IPS-18c (cell line): Measurements from ENCODE around the gene HCFC2.

Experiments used
- H3K4me3 ChIP-seq: 2 replicates; pipeline ENCODE4 v1.7.0; 2013; ENCODE audit warnings: low read depth, mild to moderate bottlenecking, low read length, moderate library complexity; ENCODE audit not compliant: insufficient read depth
- H3K9me3 ChIP-seq: one replicate; pipeline ENCODE4 v1.6.1; 2013; ENCODE audit warnings: mild to moderate bottlenecking, low read length, moderate library complexity; ENCODE audit not compliant: control insufficient read depth, insufficient read depth

Gene HCFC2

GRCh38 chr12:104137001-104137901 lies 72.9 kb downstream of the HCFC2 start:
- H3K4me3 ChIP-seq: peak overlapping the region; percentile 84
- H3K9me3 ChIP-seq: no peaks in the 10 kb centered on the region

DNA sequence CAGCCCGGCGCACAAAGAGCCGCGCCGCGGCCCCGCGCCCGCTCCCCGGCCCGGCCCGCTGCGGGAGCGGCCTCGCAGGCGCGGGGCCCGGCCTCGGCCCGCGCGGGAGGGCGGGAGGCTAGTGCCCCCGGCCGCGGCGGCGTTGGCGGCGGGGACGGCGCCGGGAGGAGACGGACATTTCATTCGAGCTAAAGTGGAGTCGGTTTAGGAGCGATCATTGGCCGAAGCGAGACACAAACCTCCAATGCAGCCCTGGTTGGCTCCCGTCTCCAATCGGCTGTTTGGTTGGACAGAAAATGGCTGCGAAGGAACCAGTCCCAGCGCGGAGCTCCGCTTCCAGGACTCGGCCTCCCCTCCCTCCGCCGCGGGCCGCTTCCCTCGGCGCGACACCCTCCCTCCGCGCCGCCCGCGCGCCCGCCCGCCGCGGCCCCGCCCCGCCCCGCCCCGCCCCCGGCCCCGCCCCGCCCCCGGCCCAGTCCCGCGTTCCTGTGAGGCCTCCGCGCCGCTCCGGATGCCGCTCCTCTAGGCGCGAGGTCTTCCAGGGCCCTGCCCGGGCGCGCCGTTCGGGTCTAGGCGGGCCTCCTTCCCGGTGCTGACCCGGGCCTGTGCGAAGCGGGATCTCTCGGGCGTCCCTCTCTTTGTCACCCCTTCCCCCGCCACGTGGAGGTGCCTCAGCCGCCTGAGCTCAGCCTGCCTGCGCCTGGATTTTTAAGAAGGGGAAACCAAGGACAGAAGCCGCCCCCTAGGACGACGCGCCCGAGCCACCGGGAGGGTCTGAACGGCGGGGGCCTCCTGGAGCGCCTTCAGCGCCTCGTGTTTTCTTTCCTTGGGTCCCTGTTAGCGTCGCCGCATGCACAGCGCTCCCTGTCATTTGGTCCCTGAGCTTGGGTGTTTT lies 73.8 kb downstream of the HCFC2 start, which contains the start of gene NFYB:
NFYB (minus strand) TSS at position 309 of the 895 bp plus-strand sequence. CDS start 2,757 bp downstream, outside the sequence.
- Histone ChIP-seq H3K4me3 (peak within 1 kb of the TSS; percentile 84), H3K9me3 (no peaks in the 10 kb centered on the region)

DNA sequence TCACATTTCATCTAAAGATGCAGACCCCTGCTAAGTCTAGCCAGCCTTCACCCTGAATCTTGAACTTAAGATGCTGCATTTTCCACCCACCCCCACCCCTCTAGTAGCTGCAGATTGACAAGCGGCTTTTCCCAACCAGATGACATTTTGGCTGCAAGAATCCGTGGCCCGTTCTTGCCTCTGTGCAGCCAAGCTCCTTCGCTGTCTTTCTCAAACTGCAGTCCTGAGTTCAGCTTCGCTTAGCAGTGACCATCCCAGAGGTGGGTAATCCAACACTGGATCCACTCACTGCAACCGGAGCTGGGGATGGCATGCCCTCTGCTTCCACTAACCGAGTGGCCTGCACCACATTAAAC lies 74.4 kb downstream of the HCFC2 start:
- Histone ChIP-seq H3K4me3 (peak overlapping the region; percentile 49; the same call in 1 of the 2 replicates), H3K9me3 (no peaks in the 10 kb centered on the region)

DNA sequence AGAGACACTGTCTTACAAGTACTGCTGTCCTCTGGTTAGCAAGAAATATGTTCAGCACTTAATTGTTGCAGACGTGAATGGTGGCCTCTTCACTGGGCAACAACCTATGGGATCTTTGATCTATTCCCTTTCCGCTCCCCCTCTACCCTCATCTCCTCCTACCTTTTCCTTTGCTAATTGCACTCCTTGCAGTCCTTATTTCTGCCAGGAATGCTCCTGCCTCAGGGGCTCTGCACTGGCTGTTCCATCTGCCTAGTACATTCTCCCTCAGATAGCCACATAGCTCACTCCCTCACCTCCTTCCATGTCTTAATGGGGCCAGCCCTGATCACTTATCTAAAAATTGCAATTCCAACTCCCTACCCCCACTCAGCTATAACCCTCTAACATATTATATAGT lies 78.2 kb downstream of the HCFC2 start:
- H3K4me3 ChIP-seq: no peak overlapping the region

DNA sequence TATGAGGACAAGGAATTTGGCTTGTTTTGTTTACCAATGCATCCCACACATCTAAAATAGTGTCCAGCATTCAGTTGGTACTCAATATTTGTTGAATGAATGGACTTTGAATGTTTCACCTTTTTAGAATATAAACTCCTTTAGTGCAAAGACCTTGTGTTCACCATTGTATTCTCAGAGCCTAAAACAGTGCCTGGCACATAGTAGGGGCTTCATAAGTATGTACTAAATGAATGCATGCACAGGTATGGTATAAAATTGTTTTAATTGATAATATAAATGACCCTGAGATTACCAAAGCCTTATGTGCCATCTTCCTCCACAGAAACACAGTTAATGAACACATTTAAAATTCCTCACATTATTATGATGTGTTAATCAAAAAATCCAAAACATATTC lies 78.7 kb downstream of the HCFC2 start:
- no peak overlapping the region for H3K4me3 ChIP-seq
- H3K9me3 ChIP-seq: no peaks in the 10 kb centered on the region

More for the DNA sequence above, 78.2 kb downstream of the HCFC2 start:
- H3K9me3 ChIP-seq: no peaks in the 10 kb centered on the region

DNA sequence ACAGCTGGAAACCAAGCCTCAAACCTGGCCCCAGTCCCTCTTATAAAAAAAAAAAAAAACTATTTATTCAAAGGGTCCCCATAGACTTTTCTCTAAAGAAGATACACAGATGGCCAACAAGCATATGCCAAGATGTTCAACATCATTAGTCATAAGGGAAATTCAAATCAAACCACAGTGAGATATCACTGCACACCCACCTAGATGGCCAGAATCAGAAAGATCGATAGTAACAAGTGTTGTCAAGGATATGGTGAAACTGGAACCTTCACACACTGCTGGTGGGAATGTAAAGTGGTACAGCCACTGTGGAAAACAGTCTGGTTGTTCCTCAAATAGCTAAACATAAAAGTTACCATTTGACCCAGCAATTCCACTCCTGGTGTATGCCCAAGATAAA lies 79.6 kb downstream of the HCFC2 start:
- Histone ChIP-seq H3K4me3 (no peak overlapping the region), H3K9me3 (no peaks in the 10 kb centered on the region)

- Histone ChIP-seq H3K9me3 (no peaks in the 10 kb centered on the region), H3K4me3 (no peak overlapping the region)
Observed at GRCh38 chr12:104147346-104147745, 83.0 kb downstream of the HCFC2 start.

- Histone ChIP-seq H3K9me3 (no peaks in the 10 kb centered on the region), H3K4me3 (no peak overlapping the region)
Observed at GRCh38 chr12:104150416-104150815, 86.1 kb downstream of the HCFC2 start.

DNA sequence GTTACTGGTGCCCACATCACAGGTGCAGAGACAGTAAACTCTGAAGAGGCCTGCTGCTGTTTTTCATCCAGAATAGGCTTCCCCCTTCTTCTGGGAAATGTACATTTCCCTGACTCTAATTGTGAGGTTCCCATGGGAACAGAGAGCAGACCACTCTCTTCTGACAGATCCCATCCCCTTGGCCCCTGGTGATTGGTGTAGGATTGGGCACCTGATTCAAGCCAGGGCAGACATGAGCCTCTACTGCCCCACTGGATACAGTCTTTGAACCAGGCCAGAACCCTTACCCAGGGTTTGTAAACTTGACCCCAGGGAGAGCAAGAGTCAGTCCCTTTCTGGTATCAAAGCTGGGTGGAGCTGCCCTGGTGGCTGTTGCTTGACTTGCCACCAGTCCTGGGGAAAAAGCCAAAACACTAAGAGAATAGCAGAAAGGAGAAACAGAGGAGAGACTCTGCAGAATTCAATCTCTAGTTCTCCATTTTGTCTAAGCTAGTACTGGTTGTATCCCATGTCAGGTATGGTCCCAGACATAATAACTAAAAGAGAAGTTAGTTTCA lies 88.4 kb downstream of the HCFC2 start:
- Histone ChIP-seq H3K4me3 (no peak overlapping the region), H3K9me3 (no peaks in the 10 kb centered on the region)

DNA sequence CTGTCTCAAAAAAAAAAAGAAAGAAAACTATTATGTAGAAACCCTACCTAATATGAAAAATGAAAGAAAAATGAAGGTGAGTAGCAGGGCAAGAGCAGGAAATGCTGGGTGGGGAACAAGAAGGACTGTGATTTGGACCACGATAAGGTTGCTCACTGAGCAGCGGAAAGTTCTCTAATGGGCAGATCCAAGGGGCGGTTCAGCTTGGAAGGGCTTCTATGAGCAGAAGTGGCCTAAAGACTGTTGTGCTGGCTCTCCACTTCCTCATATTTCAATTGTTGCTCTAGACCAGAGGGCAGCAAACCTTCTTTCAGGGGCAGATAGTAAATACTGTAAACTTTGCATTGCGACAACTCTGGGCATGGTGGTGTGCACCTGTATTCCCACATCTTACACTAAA lies 90.0 kb downstream of the HCFC2 start:
- Histone ChIP-seq H3K9me3 (no peaks in the 10 kb centered on the region), H3K4me3 (no peak overlapping the region)

GRCh38 chr12:104154806-104155205 lies 90.5 kb downstream of the HCFC2 start:
- no peaks in the 10 kb centered on the region for H3K9me3 ChIP-seq
- no peak overlapping the region for H3K4me3 ChIP-seq
